GM21717 (cell line): ENCODE data around the gene KIF16B.
"Not testable (repeated sequence)": the region's sequence is repeated elsewhere in the genome, so short reads cannot be mapped to it uniquely, and the experiment has no call there.

Experiments
- ATAC-seq: cut with Tn5 transposase; IDR thresholded peaks from one replicate; pipeline ENCODE4 v1.9.1; 2021; ENCODE audit warnings: mild to moderate bottlenecking, moderate library complexity; ENCODE audit not compliant: unreplicated experiment

Gene KIF16B

DNA sequence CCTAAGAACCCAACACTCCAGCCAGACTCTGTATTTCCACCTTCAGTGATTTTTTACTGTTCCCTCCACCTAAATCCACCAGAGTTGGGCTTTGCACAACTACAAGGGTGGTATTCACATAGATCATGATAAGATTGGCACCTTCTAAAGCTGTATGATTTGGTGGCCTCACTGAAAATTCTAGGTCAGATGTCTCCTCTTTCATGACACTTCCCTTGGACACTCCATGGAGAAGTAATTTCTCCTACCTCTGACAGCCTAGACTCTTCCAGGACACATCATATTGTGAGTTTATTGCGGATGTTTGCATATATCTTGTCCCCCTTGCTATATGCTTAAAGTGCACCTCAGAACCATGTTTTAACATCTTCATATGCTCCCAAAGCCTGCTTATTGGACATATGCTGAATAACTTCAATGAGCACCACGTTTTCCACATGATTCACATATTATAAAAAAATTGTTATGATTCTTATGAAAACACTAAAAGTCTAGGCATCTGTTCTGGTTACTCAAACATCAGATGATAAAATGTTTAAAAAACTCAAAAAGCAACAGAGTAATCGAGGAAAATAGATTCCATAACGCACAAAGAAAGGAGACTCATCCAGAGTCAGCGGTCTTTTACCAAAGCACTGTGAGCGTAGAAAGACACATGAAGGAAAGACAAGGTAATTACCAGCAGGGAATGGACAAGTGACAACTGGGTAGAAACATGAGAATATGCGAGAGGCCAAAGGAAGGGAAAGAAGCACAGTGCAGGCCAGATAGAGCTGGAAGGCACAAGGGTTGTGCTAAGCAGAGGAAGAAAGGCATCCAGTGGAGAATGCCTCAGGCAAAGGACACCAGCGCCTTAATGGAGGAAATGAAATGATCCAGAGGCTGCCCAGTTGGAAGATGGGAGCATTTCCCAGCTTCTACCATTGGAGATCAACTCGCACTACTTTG is 46.5 kb downstream of the KIF16B start:
- no peak for ATAC-seq

DNA sequence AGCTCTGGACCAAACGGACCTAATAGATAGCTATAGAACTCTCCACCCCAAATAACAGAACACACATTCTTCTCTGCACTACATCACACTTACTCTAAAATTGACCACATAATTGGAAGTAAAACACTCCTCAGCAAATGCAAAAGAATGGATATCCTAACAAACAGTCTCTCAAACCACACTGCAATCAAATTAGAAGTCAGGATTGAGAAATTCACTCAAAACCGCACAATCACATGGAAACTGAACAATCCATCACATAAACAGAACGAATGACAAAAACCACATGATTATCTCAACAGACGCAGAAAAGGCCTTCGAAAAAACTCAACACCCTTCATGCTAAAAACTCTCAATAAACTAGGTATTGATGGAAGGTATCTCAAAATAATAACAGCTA is 50.6 kb downstream of the KIF16B start:
- not testable (repeated sequence) for ATAC-seq

DNA sequence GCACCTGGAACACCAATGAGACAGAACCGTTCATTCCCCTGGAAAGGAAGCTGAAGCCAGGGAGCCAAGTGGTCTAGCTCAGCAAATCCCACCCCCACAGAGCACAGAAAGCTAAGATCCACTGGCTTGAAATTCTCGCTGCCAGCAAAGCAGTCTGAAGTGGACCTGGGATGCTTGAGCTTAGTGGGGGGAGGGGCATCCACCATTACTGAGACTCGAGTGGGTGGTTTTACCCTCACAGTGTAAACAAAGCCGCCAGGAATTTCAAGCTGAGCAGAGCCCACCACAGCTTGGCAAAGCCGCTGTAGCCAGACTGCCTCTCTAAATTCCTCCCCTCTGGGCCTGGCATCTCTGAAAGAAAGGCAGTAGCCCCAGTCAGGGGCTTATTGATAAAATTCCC is 53.1 kb downstream of the KIF16B start:
- no peak for ATAC-seq

DNA sequence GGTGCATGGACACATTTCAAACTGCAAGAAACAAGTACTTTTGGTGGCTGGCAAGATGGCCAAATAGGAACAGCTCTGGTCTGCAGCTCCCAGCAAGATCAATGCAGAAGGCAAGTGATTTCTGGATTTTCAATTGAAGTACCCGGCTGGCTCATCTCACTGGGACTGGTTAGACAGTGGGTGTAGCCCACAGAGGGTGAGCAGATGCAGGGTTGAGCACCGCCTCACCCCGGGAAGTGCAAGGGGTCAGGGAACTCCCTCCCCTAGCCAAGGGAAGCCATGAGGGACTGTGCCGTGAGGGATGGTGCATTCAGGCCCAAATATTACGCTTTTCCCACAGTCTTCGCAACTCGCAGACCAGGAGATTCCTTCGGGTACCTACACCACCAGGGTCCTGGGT is 53.6 kb downstream of the KIF16B start:
- ATAC-seq, result not testable (repeated sequence)

DNA sequence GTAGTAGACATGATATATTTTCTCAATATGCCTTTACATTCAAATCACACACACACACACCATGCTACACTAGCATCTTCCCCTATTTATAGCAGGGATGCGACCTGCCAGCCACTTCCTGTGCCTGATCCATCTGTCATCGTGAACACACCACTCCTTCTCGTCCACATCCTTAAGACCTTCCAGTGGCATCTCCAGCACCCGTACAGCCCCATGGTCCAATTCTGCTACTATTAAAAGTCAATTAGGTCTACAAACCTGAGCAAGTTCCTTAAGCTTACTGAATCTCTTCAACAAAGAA is 54.5 kb downstream of the KIF16B start:
- ATAC-seq, result no peak

DNA sequence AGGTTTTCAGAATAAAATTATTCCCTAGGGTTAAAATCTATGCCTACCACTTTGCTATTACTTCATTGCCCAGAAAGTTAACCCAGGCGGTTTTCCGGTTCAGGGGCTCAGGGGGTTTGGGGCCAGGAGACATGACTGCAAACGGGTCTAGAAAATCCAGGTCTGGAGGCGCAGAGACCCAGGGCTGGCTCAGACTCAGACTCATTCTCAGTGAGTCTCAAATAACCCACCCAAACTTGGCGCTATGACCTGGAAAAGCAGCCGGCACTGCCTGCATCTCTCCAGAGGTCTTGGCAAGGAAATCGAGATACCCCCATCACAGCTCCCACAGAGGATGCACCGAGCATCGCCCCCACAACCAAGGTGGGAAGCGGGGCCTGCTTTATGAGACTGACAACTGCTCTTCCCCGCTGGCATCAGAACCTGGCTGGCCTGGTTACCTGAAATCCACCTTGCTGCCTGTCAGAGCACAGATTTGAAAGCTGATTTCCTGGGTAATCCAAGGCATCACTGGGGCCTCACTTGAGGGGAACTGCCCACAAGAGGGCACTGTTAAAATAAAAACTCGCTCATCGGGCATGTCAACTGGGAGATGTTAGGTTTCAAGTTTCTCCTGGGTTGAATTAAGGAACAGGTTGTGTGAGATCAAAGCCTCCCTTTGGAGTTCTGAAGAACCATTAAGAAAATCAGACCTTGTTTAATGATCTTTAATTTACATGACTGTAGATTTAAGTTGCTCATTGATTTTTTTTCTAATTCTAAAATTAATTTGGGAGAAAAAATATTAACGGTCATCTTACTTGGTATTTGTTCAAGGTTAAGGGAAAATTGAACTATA is 55.1 kb downstream of the KIF16B start:
- no peak for ATAC-seq

DNA sequence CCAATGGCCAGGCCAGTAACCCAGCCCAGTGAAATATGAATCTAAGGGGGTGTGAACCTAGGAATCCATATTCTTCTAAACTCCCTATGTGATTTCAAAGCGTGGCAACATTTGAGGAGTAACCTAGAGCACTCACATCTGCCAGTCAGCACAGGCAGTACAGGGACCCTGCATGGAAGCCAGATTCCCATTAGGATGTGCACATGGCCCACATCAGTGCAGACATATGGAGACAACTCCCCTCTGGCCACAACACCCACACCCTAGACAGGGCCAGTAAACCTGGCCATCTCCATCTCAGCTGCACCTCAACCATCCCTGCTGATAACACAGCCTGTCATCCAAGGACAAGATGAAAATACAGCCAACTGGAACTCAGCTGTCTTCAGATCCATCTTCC is 56.5 kb downstream of the KIF16B start:
- no peak for ATAC-seq

DNA sequence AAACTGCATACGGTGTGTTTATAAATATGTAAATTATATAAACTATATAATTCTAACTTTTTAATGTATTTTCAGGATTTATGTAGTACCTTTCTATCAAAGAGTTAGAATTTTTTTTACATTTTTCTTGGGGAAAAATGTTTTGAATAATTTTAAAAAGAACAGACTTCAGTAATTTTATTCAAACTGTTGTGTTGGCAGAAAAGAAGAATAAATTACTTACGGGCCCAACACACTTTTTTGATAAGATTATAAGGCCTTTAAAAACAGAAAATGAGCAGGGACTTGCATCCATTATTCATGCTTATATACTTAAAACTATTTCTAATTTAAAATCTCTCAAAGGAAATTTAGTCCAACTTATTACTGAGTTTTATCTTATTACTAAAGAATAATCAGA is 58.2 kb downstream of the KIF16B start:
- no peak for ATAC-seq

DNA sequence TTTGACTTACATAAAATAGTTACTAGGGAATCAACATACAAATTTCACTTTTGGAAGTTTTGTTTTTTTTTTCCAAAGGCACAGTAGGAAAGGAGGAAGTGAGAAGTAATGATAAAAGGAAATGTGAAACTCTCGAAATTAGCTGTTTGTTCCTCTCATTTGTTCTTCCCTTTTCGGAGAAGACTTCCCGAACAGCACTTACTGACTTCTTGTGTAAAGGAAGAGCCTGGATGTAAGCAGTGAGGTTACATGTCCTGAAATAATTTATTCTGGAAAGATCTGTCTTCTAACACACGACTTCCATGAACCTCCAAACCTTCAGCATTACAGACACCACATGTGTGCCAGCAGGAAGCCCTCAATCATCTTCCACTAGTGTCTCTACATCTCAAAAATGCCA is 59.1 kb downstream of the KIF16B start:
- ATAC-seq, result no peak

DNA sequence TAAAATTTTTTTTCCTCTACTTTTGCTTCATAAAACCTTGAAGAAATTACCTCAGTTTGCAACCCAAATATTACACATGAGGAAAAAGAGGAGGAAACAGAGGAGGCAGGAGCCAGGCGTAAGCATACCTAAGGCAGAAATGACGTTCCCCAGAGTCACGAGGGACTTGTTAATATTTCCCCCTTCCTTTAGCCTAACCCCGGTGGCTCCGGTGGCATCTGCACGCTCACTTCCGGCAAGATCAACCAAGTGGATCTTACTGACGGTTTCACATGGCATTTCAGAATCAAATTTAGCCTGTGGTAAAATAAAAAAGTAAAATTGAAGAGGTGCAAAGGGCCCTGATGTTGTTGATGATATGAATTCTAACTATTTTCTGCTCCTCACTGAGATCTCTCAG is 67.4 kb downstream of the KIF16B start:
- no peak for ATAC-seq

DNA sequence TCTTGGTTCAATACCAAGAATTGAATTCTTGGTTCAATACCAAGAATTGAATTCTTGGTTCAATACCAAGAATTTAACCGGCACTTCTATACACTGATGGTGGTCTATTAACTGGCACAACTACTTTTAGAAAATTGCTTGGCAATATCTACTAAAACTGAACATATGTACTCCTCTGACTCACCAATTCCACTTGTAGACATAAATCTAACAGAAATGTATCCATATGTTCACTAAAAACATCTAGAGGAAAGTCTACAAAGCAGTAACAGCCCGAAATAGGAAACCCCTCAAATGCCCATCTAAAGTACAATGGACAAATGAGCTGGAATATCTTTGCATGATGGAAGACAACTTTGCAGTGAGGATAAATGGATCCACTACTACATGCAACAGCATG is 71.9 kb downstream of the KIF16B start:
- no peak for ATAC-seq

DNA sequence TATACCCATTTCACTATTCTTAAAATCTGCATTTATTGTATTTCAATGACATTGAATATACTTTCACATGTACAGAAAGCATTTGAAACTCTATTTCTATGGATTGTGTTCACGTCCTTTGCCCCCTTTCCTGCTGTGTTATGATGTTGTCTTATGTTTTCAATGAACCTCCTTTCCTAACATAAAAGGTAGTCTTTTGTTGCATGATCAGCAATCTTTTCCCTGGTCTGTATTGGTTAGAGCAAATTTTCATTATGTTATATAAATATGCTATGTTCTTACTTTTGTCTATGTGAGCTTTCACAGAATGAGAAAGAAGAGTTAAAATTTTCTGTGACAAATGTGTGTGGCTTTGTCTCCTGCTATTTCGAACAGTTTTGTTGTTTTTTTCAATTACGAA is 73.1 kb downstream of the KIF16B start:
- ATAC-seq, result no peak

DNA sequence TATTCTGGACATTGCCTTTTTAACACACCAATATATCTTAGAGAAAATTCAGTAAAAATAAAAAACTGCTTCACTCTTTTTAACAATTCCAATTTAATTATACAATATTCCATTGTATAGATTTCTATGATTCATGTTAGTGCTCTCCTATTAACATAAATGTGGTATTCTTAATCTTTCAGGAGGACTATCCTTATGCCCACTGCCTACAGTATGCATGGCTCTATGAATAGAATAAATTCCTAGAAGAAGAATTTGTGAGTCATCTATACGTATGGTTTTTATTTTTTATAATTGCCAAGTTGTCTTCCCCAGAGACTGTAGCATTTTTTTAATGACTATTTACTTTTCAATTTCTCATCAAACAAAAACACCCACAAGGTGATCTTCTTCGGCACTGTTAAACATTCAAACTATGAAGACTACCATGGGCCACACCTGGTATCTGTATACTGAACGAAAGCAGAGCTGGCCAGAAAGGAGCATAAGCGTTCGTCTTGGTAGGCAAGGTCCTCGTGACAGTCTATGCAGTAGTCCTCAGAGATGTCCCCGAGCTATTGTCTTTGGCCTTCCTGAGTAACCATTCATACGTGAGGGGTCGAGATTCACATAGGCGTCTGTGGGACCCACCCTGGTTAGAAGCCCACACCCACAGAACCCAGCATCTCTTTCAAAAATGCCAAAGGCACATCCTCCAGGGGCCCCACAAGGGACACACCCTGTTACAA is 74.6 kb downstream of the KIF16B start:
- no peak for ATAC-seq

DNA sequence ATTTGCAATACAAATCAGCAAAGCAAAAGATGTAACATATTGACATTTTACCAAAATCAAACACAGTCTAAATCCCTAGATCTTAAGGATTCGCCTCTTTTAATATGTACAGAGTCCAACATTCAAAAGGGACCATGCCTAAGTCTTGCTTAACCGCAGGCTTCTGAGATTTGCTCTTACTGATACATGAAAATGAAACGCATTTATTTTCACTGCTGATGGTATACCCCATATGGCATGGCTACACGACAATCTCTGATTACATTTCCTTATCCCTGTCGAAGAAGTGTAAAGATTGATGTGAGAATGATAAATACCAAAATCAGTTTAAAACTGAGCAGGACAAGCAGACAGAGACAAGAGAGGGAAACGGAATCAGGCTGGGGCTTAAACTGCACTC is 75.4 kb downstream of the KIF16B start:
- no peak for ATAC-seq

DNA sequence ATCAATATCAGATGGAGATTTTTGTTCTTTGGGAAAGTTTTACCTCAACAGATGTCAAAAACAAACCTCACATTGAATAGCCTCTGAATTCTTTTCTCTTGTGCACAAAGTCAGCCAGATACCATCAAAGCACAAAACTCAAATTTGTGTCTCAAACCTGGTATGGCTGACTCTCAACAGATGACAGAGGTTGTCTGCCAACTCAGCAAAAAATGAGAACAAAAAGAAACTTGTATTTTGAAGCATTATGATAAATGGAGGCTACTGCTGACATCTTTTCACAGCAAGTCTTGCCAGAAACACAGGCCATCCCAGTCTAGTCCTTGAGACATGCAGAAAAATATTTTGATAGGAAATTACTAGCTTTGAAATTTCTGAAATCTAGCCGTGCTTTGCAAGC is 79.8 kb downstream of the KIF16B start:
- ATAC-seq, result no peak

DNA sequence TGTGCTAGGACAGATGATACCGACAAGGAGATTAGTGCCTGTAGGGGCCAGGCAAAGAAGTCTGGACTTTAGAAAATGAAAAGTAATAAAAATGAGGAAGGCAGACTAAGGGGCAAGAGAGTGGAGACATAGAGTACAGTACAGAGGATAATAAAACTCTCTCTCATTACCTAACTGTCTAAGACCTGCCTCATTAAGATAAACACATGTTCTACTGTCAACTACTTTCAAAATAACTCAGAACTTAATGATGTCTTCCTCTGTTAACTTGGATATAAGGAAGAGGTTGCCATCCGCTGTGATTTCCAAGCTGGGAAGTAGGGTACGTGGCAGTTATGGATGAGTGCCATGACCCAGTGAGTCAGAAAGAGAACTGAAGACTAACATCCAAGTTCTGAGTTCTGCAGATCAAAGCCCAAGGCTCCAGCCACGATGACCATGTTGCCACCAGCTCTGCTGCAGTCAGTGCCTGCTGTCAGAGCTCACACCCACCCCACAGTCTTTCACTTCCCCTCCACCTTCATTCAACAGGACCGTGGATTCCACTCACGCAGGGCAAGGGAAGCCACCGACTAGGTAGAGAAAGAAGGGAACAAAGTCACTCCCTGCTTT is 81.8 kb downstream of the KIF16B start:
- ATAC-seq, result peak; percentile 78

DNA sequence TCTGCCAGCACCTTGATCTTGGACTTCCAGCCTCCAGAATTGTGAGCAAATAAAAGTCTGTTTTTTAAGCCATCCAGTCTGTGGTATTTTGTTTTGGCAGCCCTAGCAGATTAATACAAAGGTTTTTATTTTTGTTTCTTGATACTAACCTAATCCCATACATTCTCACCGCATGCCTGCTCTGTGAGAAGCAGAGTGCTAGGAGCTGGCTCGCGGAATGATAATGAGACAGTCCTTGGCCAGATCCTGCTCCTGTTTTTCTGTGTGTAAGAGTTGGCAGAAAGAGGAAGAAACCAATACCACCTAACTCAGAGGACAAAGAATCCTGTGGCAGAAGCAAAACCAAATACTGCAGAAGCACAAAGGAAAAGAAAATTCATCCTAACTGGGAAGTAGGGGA is 82.6 kb downstream of the KIF16B start:
- ATAC-seq, result no peak

DNA sequence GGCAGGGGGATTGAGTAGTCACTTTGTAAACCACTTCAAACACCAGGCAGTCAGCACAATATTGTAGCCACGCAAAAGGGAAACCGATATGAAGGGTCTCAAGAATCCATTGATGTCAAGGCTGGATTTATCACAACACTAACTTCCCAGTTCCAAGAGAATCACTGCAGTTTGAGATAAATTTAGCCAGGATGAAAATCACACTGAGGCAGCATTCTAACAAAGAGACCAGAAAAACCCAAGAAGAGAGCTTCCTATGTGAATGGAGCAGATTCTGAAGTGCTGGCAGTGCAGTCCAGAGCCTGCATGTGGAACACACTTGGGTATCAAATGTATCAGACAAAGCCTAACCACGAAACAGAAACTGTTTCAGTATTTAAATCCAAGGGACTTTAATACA is 84.6 kb downstream of the KIF16B start:
- ATAC-seq, result no peak

DNA sequence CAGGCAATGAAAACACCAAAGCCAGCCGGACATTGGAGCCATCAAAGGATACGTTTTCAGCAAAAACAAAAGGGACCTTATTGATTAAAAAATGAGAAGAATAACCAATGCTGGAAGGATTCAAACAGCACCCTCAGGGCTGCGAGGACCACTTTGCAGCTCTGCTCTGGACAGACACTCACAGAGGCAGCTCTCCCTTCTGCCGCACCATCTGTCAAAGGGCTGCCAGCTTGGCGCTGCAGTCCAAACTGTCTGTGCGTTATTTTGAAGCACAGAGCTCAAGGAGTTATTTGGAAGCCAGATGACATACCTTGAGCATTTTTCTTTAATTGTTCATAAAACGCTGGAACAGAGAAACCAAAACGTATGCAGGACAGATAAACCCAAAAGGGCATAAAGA is 85.2 kb downstream of the KIF16B start:
- ATAC-seq, result no peak

DNA sequence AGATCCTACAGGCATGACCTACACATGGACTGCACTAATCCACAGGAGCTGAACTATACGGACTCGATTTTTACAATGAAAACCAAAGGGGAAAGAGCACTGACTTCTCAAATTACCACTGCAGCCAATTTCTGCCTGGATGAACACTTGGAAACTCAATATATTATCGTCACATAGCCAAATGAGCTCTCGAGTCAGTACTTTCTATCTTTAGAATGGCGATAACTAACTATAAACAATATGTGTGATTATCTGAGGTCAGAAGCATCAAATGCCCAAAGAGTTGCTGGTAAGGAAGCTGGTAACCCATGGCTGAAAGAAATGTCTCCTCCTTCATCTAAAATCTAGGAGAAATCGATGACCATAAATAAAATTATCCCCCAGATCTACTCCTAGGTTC is 86.7 kb downstream of the KIF16B start:
- ATAC-seq, result no peak

DNA sequence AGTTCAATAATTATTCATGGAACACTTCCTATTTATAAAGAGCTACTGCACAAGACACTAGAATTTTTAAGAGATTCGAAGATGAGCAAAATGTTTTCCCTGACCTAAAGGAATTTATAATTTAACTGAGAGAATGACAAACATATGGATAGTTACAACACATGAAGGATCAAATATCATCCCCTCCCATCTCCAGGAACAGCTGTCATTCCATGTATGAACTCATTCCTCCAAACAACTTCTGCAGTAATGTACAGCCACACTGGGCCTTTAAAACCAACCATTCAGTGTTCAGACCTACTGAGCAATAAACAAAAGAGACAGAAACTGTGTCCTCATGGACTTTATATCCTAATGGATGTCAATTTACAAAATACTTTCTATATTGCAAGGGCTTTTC is 87.8 kb downstream of the KIF16B start:
- ATAC-seq, result no peak
